Endothelial cell (in vitro differentiated cells): ENCODE results near the gene KLK15. TPM values are rescaled to one million over a fixed set of nuclear protein-coding genes. Genes with fewer than 3 reads are reported as not detected.
"Not testable (repeated sequence)": the region's sequence is repeated elsewhere in the genome, so short reads cannot be mapped to it uniquely, and the experiment has no call there.

Experiments
- DNase-seq: peaks from one replicate; pipeline ENCODE4 v3.0.0; 2021; ENCODE audit warnings: low spot score
- H3K27ac Mint-ChIP-seq: one replicate; pipeline ENCODE4 v1.8.0; 2021; ENCODE audit warnings: mixed read lengths, inconsistent platforms; ENCODE audit not compliant: unreplicated experiment
- H3K27me3 Mint-ChIP-seq: one replicate; pipeline ENCODE4 v1.8.0; 2021; ENCODE audit warnings: mild to moderate bottlenecking, moderate library complexity, mixed read lengths, inconsistent platforms; ENCODE audit not compliant: unreplicated experiment
- H3K36me3 Mint-ChIP-seq: one replicate; pipeline ENCODE4 v1.8.0; 2021; ENCODE audit warnings: mild to moderate bottlenecking, low read depth, mixed read lengths, inconsistent platforms; ENCODE audit not compliant: unreplicated experiment
- H3K4me1 Mint-ChIP-seq: one replicate; pipeline ENCODE4 v1.8.0; 2021; ENCODE audit warnings: mild to moderate bottlenecking, mixed read lengths, inconsistent platforms; ENCODE audit not compliant: unreplicated experiment
- H3K4me3 Mint-ChIP-seq: one replicate; pipeline ENCODE4 v1.8.0; 2021; ENCODE audit warnings: mild to moderate bottlenecking, mixed read lengths, inconsistent platforms; ENCODE audit not compliant: unreplicated experiment
- H3K9me3 Mint-ChIP-seq: one replicate; pipeline ENCODE4 v1.8.0; 2021; ENCODE audit warnings: mixed read lengths, inconsistent platforms; ENCODE audit not compliant: unreplicated experiment
- CTCF ChIP-seq: fragments of 200-600 bp; sonication (generic); IDR thresholded peaks from one replicate; pipeline ENCODE4 v1.5.0; 2021; ENCODE audit warnings: antibody characterized with exemption; ENCODE audit not compliant: unreplicated experiment
- total RNA-seq: library from RNA; stranded (reverse); fragmentation: NEBNext Ultra II Directional; extraction: Animal tissue kit (Norgen Biotek cat#: 25700); gene quantifications from one replicate; pipeline ENCODE4 v1.2.1, GENCODE V29; 2021; ENCODE audit not compliant: unreplicated experiment

Gene KLK15
- total RNA-seq, 1 donor from 2014 or later = not detected

- peaks cover 6% of the 10 kb centered on the region for H3K9me3 Mint-ChIP-seq
- peak overlapping the region; percentile 39 for H3K27ac Mint-ChIP-seq
- peaks cover 13% of the 10 kb centered on the region for H3K27me3 Mint-ChIP-seq
- H3K4me1 Mint-ChIP-seq = no peaks in the 10 kb centered on the region
- TF ChIP-seq CTCF = no peak
- no peak for DNase-seq
- H3K4me3 Mint-ChIP-seq = peak overlapping the region; percentile 57
- peaks cover 7% of the 10 kb centered on the region for H3K36me3 Mint-ChIP-seq
These were observed 42.4 kb downstream of the KLK15 start for GRCh38 chr19:50790922-50791467.

- H3K4me3 Mint-ChIP-seq = peak within 1 kb of the TSS; percentile 57
- H3K27ac Mint-ChIP-seq = peak within 1 kb of the TSS; percentile 39
- no peaks in the 10 kb centered on the region for H3K4me1 Mint-ChIP-seq
- peaks cover 6% of the 10 kb centered on the region for H3K9me3 Mint-ChIP-seq
- peaks cover 13% of the 10 kb centered on the region for H3K27me3 Mint-ChIP-seq
- DNase-seq = no peak
- TF ChIP-seq CTCF = no peak
- peaks cover 10% of the 10 kb centered on the region for H3K36me3 Mint-ChIP-seq
These were observed 43.0 kb downstream of the KLK15 start, which contains the start of gene ACP4 for GRCh38 chr19:50790396-50790795. TSS of gene ACP4 (plus strand) at chr19:50790415. CDS start at chr19:50790415, 0 bp downstream.

- Mint-ChIP-seq H3K27me3 (peaks cover 9% of the 10 kb centered on the region), H3K9me3 (no peaks in the 10 kb centered on the region), H3K4me3 (no peak overlapping the region), H3K36me3 (peaks cover 4% of the 10 kb centered on the region), H3K27ac (no peak overlapping the region), H3K4me1 (no peaks in the 10 kb centered on the region)
- TF ChIP-seq CTCF = no peak
- no peak for DNase-seq
These were observed 48.0 kb downstream of the KLK15 start for GRCh38 chr19:50785329-50785728.

GRCh38 chr19:50784710-50785109, 48.7 kb downstream of the KLK15 start:
- H3K4me3 Mint-ChIP-seq = no peak overlapping the region
- H3K4me1 Mint-ChIP-seq = no peaks in the 10 kb centered on the region
- peaks cover 4% of the 10 kb centered on the region for H3K36me3 Mint-ChIP-seq
- H3K27me3 Mint-ChIP-seq = peaks cover 11% of the 10 kb centered on the region
- no peak for TF ChIP-seq CTCF
- no peak overlapping the region for H3K27ac Mint-ChIP-seq
- no peaks in the 10 kb centered on the region for H3K9me3 Mint-ChIP-seq
- DNase-seq = no peak

- not testable (repeated sequence) for H3K36me3 Mint-ChIP-seq, H3K4me3 Mint-ChIP-seq, DNase-seq, H3K9me3 Mint-ChIP-seq, H3K27ac Mint-ChIP-seq, H3K27me3 Mint-ChIP-seq, H3K4me1 Mint-ChIP-seq
- TF ChIP-seq CTCF = peak; percentile 20
These were observed 49.6 kb downstream of the KLK15 start for GRCh38 chr19:50783848-50784152.
